ENCODE results near the gene BHLHE40.

GRCh38 chr3:5017925-5018531 lies 38.8 kb downstream of the BHLHE40 start:
- TF ChIP-seq CTCF (tag by site-specific recombination; IDR thresholded peaks at IDR 0.05) (peak; percentile 26; the same call in 1 of the 2 replicates), BCL11A (tag by site-specific recombination; IDR thresholded peaks at IDR 0.05; ENCODE audit: low read depth) (no peak)

All from HEK293 (cell line).